Spleen (tissue), 11 donors: ENCODE results near the gene LIN7A. TPM values are rescaled to one million over a fixed set of nuclear protein-coding genes. Genes with fewer than 3 reads are reported as not detected.
"Not testable (repeated sequence)": the region's sequence is repeated elsewhere in the genome, so short reads cannot be mapped to it uniquely, and the experiment has no call there.

Source experiments
- DNase-seq: peaks from one replicate; pipeline ENCODE4 v3.0.0-alpha.2; 2020
- H3K27ac ChIP-seq, 8 donors: fragments of 200-600 bp; sonication (generic) in 7 of 8; 1 replicate in 4 of 8; 2 replicates in 4 of 8; pipeline versions ENCODE4 v1.5.0 to v1.8.0; 2016 to 2021; ENCODE audit warnings: inconsistent platforms in 4 of 8, mild to moderate bottlenecking in 4 of 8, moderate library complexity in 1 of 8
- H3K27me3 ChIP-seq, 7 donors: fragments of 200-600 bp; sonication (generic) in 6 of 7; replicated peaks in 1 of 7; 1 replicate in 4 of 7; 2 replicates in 3 of 7; pipeline versions ENCODE4 v1.5.0 to v1.8.0; 2016 to 2021; ENCODE audit warnings: inconsistent platforms in 3 of 7, mild to moderate bottlenecking in 1 of 7
- H3K36me3 ChIP-seq, 6 donors: fragments of 200-600 bp; sonication (generic) in 5 of 6; 1 replicate in 4 of 6; 2 replicates in 2 of 6; pipeline versions ENCODE4 v1.5.0 to v1.8.0; 2016 to 2021; ENCODE audit warnings: inconsistent platforms in 2 of 6
- H3K4me1 ChIP-seq, 6 donors: fragments of 200-600 bp; sonication (generic) in 5 of 6; 1 replicate in 3 of 6; 2 replicates in 3 of 6; pipeline versions ENCODE4 v1.5.0 to v1.8.0; 2016 to 2021; ENCODE audit warnings: inconsistent platforms in 3 of 6
- H3K4me3 ChIP-seq, 8 donors: fragments of 200-600 bp; sonication (generic) in 7 of 8; 1 replicate in 4 of 8; 2 replicates in 4 of 8; pipeline versions ENCODE4 v1.5.0 to v1.8.0; 2016 to 2021; ENCODE audit warnings: inconsistent platforms in 4 of 8, mild to moderate bottlenecking in 4 of 8, moderate library complexity in 2 of 8
- H3K9me3 ChIP-seq, 8 donors: fragments of 200-600 bp; sonication (generic) in 7 of 8; 1 replicate in 4 of 8; 2 replicates in 4 of 8; pipeline versions ENCODE4 v1.5.0 to v1.8.0; 2016 to 2021; ENCODE audit warnings: inconsistent platforms in 4 of 8
- CTCF ChIP-seq, 11 experiments: fragments of 200-600 bp in 7 of 11; fragments of 450-650 bp in 4 of 11; sonication (generic) in 4 of 11; IDR thresholded peaks in 8 of 11; conservative IDR thresholded peaks in 3 of 11; 1 replicate in 7 of 11; 2 replicates in 4 of 11; pipeline versions ENCODE4 v1.4.0 to v1.8.0; 2016 to 2021; ENCODE audit warnings: antibody characterized with exemption in 11 of 11, inconsistent platforms in 4 of 11, mild to moderate bottlenecking in 1 of 11
- POLR2A ChIP-seq, 3 donors: fragments of 450-650 bp; IDR thresholded peaks; one replicate each; pipeline ENCODE4 v1.5.1; 2017; ENCODE audit warnings: antibody characterized with exemption in 3 of 3, mild to moderate bottlenecking in 1 of 3
- POLR2AphosphoS5 ChIP-seq, 3 donors: sonication (generic); formaldehyde crosslinking; IDR thresholded peaks; one replicate each; pipeline ENCODE4 v1.5.1; 2017; ENCODE audit warnings: antibody characterized with exemption in 3 of 3
- WGBS, 5 donors: extraction: QIAGEN DNeasy Blood & Tissue Kit in 3 of 5; methylation state at CpG; one replicate each; pipeline versions ENCODE4 v1.1.5 to v1.1.7; 2013 to 2018; 5-methylcytosine and 5-hydroxymethylcytosine counted together
- intact Hi-C: fragments of 100-400 bp; cut with DNase I; formaldehyde crosslinking; loops from one replicate; pipeline ENCODE4 v1.15.0; 2023; ENCODE audit warnings: low total_unique reads
- polyA plus RNA-seq, 3 donors: library from polyadenylated mRNA; stranded (reverse); fragments of 200-250 nt; gene quantifications; one replicate each; pipeline ENCODE4 v1.2.1, GENCODE V29; 2013
- total RNA-seq, 7 donors: library from RNA; depleted of rRNA in 3 of 7; stranded (reverse); fragments of >200 nt in 3 of 7; fragmentation: NEBNext Ultra II Directional in 4 of 7; extraction: Animal tissue kit (Norgen Biotek cat#: 25700) in 4 of 7; gene quantifications; one replicate each; pipeline versions ENCODE4 v1.1.0 to v1.2.1, GENCODE V29; 2016 to 2021
- donor health status: healthy with polysubstance abuse.
- donor health status: DM: no; HTN: no; CAD: no; lungs with moderate emphysema.
- donor health status: DM: no; HTN: no; CAD: no.
- donor health status: Bipolar disorder and iron deficiency.
- donor health status: healthy.
- donor health status: DM: no; HTN: no; CAD: no.
- donor health status: DM: yes; HTN: yes; CAD: no.

The LIN7A gene
- total and polyA plus RNA-seq, 10 donors: 1.7 to 31.6 (median 13.1) TPM

GRCh38 chr12:80792861-80793260, 144.9 kb downstream of the LIN7A start:
- Histone ChIP-seq H3K27me3 (no peaks in the 10 kb centered on the region), H3K27ac (no peak overlapping the region), H3K36me3 (peaks cover 0 to 31% (median 0%) of the 10 kb centered on the region in 6 donors), H3K4me3 (no peak overlapping the region), H3K9me3 (no peaks in the 10 kb centered on the region), H3K4me1 (no peaks in the 10 kb centered on the region)
- TF ChIP-seq POLR2A (IDR thresholded peaks at IDR 0.05) (no peak), CTCF (IDR thresholded peaks at IDR 0.05 in 8 of 11, conservative IDR thresholded peaks at IDR 0.05 in 3 of 11) (no peak), POLR2AphosphoS5 (IDR thresholded peaks at IDR 0.05) (no peak)
- DNase-seq: no peak
- intact Hi-C loops: no loop called here

GRCh38 chr12:80791863-80792262, 145.9 kb downstream of the LIN7A start:
- DNase-seq: no peak
- TF ChIP-seq POLR2AphosphoS5 (IDR thresholded peaks at IDR 0.05) (no peak), CTCF (IDR thresholded peaks at IDR 0.05 in 8 of 11, conservative IDR thresholded peaks at IDR 0.05 in 3 of 11) (no peak), POLR2A (IDR thresholded peaks at IDR 0.05) (no peak)
- H3K36me3 ChIP-seq: peaks cover 0 to 21% (median 0%) of the 10 kb centered on the region in 6 donors

GRCh38 chr12:80788407-80788806, 149.3 kb downstream of the LIN7A start:
- H3K36me3 ChIP-seq, H3K4me3 ChIP-seq, intact Hi-C loops, H3K9me3 ChIP-seq, H3K4me1 ChIP-seq, DNase-seq, H3K27me3 ChIP-seq, H3K27ac ChIP-seq: not testable (repeated sequence)
- WGBS, 5 donors: 88 to 92% (median 88%) methylated on average over 10 of the region's 10 CpGs

More at GRCh38 chr12:80791863-80792262, 145.9 kb downstream of the LIN7A start:
- Histone ChIP-seq H3K27me3 (no peaks in the 10 kb centered on the region), H3K4me3 (no peak overlapping the region), H3K9me3 (no peaks in the 10 kb centered on the region), H3K27ac (no peak overlapping the region), H3K4me1 (no peaks in the 10 kb centered on the region)
- intact Hi-C loops: no loop called here

GRCh38 chr12:80782963-80783470, 154.7 kb downstream of the LIN7A start:
- H3K36me3 ChIP-seq, H3K4me1 ChIP-seq, H3K27ac ChIP-seq, intact Hi-C loops, H3K4me3 ChIP-seq, H3K9me3 ChIP-seq, H3K27me3 ChIP-seq, DNase-seq: not testable (repeated sequence)
- 75 to 84% (median 78%) methylated on average over 5 of the region's 5 CpGs for WGBS, 5 donors

- 83 to 92% (median 89%) methylated on average over 1 of the region's 1 CpG for WGBS, 5 donors
- TF ChIP-seq POLR2AphosphoS5 (IDR thresholded peaks at IDR 0.05) (no peak), CTCF (IDR thresholded peaks at IDR 0.05 in 8 of 11, conservative IDR thresholded peaks at IDR 0.05 in 3 of 11) (no peak), POLR2A (IDR thresholded peaks at IDR 0.05) (no peak)
- Histone ChIP-seq H3K27ac (no peak overlapping the region), H3K27me3 (no peaks in the 10 kb centered on the region), H3K36me3 (no peaks in the 10 kb centered on the region), H3K4me1 (no peaks in the 10 kb centered on the region), H3K4me3 (no peak overlapping the region), H3K9me3 (no peaks in the 10 kb centered on the region)
- intact Hi-C loops: no loop called here
- no peak for DNase-seq
Measured at GRCh38 chr12:80781313-80781712, 156.4 kb downstream of the LIN7A start.
